ENCODE measurements around the gene MYH6.

MYH6 gene

DNA sequence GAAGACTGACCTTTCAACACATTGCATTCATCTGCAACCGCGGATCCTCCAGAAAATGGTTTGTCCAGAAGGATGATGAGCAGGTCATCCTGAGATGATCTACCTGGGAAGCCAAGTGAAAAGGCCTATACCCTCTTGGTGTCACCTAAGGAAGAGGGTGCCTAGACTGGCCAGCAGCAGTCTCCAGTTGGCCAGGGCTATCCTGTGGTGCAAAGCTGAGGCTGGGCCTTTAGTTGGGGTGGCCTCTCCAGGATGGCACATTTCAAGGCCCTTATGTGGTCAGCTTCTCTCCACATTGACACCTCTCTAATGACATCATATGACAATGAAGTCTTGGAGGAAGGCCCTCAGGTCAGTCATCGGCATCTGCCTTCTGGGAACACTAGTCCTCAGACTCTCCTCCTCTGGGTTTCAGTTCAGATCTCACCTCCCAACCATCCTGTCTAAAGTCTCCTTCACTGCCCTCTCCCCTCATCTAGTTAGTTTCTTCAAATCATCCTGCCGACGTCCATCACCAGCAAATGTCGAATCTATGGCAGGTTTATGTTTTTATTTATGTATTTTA, 52.1 kb downstream of the MYH6 start:
- DNase-seq (ENCODE audit: low read depth): no peak

DNA sequence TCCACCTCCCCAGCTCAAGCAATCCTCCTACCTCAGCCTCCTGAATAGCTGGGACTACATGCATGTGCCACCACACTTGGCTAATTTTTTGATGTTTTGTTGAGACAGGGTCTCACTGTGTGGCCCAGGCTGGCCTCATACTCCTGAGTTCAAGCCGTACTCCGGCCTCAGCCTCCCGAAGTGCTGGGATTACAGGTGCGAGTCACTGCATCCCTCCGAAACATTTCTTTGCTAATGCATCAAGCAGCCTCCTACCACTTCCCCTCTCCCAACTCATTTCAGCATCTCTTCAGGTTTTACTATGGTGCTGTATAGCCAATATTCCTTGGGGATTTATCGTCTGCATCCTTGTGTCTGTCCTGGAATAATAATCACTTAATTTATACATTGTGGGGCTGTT, 53.1 kb downstream of the MYH6 start:
- no peak for DNase-seq (ENCODE audit: low read depth)

DNA sequence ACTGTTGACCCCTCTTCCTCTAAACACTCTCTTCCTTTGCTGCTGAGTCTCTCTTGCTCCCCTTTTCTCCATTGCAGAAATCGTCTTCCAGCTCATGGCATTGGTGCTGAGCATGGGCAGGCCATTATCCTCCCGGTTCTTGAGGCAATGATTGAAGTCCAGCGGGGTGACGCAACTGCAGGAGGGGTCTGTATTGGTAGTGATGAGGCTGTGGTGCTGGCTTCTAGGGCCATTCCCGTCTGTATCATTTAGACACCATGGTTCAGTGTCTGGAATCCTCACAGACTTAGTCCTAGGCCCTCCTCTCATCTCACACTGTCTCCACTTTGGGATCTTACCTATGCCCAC, 54.7 kb downstream of the MYH6 start:
- no peak for DNase-seq (ENCODE audit: low read depth)

DNA sequence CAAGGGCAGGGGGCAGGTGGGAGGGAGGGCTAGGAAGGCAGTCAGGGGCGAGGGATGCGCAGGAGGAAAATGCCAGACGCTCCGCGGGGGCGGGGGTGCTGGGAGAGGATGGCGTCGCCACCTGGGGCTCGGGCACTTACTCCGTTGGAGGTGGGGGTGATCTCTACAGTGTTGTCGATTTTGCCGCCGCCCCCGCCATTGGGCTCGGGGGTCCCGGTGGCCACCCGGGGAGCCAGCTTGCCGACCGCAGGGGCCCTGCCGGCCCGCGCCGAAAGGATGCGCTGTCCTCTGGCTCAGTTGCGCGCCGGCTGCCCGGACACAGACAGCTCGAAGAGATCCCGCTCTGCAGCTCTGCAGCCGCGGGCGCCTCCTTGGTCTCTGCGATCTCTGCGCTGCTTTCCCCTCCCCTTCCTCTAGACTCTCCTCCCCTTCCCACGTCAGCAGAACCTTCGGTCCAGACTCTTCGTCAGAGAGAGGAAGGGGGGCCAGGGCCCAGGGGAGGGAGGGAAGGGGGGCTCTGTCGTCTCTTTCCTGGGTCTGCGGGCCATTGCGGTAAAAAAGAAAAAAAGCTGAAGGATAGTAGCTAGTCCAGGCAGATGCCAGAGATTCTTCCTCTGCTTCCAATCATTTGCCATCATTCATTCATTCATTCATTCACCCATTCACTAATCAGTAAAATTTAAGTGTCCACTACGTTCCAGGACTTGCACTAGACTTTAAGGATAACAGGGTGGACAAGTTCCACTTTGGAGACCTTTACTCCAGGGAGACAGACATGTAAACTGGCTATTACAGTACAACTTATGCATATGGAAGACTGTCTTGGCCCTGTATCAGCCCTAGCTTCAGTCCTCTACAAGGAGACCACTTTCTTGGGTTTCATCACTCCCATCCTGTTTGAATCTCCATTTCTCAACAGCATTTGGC, 55.3 kb downstream of the MYH6 start, which contains the start of gene SLC22A17:
Gene SLC22A17, minus strand, starts transcription at position 382 of the 927 bp plus-strand sequence.
- peak; percentile 34 for DNase-seq (ENCODE audit: low read depth)

DNA sequence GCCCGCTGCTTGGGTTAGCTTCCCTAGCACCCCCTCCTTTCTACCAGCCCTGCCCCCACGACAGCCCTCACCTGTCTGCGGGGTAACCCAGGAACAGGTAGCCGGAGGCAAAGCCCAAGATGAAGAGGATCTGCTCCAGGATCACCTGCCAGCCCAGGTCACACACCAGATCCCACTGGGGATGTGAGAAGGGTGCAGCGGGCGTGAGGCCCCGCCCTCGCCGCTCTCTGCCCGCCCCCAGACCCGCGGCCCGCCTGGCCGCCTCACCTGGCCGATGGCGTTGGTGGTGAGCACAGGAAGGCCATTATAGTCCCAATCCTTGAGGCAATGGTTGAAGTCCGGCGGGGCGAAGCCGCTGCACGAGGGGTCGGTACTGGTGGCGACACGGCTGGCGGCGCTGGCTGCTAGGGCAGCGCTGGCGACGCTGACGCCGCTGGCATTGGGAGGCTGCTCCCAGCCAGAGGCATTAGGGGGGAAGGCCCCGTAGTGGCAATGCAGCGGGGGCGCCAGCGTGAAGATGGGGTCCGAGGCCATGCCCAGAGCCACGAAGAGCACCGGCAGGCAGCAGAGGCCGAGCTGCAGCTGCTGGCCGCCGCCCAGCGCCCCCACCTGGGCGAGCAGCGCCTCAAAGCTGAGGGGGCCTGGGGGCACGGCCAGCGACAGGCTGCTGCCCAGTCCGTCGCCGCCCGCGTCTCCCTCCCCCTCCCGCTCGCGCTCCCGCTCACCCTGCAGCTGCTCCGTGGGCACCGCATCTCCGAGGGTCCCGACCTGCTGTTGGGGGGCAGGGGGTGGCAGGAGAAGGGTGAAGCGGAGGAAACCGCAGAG, 56.2 kb downstream of the MYH6 start:
- no peak for DNase-seq (ENCODE audit: low read depth)

DNA sequence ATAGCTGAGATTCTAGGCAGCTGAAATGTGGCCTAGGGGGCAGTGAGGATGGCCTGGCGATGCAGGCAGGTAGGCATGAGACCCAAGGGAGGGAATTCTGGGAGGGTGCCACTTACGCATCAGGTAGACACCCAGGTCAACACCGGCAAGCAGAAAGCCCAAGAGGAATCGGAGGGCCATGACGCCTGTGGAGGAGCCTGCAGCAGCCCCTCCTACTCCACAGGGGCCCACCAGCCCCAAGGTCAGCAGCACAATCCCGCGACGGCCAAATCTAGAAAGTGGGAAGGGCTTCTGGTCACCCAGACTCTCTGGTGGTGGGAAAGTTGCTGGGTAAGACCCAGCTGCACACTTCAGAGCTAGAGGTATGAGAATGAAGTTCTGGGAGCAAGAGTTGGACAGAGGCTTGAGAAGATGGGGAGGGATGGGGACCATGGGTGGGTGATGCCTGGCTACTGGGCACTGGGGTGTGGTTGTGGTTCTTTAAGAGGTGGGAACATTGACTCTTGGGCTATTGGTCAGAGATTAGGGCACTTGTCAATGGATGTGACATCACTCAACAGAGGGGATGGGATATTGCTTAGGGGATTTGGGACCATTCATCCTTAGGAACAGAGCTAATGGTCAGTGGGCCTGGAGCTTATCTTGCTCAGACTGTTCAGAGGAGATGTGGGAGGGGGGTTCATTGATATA, 58.8 kb downstream of the MYH6 start:
- no peak for DNase-seq (ENCODE audit: low read depth)

DNA sequence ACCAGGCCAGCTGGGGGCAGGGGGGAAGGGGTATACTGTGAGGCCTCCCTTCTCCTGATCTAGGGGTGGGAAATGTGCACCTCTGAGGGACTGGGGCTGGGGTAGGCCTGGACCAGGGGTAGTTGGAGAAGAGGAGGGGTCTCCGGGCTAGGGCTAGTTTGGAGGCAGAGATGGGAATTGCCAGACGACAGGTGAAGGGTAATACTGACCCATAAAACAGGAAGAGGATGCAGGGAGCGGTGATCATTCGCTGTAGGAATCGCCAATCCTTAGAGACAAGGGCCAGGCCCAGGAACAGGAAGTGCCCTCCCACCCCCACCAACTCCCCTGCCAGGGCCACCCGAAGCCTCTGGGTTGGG, 59.8 kb downstream of the MYH6 start:
- no peak for DNase-seq (ENCODE audit: low read depth)

DNA sequence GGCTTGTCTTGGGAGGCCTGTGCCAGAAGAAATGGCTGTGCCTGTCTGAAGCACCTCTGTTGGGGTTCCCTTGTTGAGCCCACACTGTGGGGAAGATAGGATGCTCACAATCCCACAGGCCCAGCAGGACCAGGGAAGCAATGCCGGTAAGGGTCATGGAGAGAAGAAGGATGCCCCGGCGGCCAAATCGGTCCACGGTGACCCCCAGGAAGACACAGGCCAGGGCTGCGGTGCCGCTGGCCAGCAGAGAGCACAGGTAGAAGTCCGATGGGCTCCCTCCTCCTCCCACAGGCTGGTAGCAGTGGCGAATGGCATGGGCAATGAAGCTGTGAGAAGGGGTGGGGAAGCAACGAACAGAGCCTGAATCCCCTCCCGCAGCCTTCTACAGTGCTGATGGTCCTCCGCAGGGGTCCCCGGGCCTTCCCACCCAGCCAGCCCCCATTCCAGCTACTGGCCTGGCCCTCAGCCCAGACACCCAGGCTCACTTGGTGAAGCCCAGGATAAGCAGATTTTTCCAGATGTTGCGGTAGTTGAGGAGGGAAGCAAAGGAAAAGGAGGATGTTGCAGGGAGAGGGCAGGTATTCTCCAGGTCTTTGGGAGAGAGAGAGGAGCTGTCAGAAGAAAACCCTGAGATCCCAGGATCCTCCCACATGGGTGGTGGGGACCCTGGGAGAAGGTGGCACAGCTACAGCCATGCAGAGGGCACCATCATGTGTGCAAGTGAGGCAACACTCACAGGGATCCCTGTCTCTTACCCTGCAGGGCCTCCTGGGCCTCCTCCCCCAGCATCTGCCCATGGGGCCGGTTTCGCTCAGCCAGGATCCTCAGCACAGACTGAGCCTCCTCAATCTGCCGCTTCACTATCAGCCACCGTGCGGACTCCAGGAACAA, 60.4 kb downstream of the MYH6 start:
- DNase-seq (ENCODE audit: low read depth): no peak

DNA sequence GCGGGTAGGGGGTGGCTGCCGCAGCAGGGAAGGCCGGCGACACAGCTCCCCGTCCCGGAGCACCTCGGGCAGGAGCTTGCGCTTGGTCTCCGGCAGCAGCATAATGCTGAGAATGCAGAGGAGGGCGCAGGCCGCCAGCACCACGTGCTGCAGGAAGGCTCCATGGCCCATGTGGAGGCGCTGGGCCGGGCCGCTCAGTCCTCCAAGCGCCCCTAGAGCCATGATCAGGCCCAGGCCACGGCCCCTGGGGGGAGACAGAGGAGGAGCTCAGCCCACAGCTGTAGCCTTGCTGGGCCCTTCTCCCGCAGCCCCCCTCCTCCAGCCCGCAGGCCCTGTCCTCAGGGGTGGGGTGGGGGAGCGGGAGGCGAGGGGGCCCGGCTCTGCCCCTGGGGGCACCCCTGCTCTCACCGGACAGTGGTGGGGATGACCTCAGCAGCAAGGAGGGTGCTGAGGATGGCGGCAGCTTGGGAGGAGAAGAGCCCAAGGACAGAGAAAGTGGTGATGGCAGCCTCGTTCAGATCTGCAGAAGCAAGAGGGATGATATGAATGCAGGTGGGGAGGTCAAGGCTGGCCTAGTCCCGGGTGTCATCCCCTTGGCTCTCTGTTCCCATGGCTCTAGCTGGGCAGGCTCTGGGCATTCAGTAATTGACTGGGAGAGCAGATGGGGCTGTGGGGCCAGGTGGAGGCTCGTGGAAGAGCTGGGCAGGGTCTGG, 61.2 kb downstream of the MYH6 start:
- no peak for DNase-seq (ENCODE audit: low read depth)

DNA sequence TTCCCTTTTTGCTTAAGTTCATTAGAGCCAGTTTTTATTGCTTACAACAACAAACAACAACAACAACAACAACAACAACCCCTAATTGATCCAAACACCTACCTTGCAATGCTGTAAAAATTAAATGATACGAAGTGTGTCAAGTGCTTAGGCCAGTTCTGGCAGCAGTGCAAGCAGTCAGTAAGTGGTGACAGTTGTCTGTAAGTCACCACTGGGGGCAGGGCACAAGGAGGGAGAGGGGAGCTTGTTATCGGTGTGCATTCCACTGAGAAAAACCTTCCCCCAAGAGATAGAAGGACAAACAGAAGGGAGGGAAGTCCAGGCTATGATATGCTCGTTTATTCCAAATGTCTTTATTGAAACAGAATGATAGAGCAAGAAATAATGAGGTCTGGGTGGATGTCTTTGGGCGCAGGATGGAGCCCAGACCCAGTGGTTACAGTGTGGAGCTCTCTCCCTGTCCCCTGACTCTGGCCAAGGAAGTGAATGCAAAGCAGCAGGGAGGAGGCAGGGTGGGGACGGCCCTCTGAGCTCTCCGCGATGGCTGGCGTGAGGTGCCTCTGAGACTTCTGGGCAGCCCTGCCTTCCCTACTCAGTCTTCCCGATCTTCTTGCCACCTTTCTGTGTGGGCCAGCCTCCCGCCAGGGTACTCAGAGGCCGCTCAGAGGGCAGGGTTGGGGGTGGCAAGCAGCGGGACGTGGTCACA, 61.9 kb downstream of the MYH6 start:
- DNase-seq (ENCODE audit: low read depth): no peak

DNA sequence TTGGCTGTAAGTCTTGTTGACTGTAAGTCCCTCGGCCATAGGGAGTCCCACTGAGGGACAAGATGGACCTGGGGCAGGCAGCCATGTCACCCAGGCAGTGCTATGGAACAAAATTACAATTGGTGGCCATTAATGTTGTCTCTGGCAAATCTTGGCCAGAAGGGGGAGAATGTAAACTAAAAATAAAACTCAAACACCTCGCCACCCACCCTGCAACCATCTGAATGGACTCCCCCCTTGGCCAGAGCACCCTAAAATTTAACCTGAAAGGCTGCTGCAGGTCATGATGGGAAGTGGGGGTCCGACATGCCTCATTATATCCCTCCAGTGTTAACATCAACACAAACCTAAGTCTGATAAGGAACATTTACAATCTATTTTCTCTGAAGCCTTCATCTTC, 63.6 kb downstream of the MYH6 start:
- no peak for DNase-seq (ENCODE audit: low read depth)

DNA sequence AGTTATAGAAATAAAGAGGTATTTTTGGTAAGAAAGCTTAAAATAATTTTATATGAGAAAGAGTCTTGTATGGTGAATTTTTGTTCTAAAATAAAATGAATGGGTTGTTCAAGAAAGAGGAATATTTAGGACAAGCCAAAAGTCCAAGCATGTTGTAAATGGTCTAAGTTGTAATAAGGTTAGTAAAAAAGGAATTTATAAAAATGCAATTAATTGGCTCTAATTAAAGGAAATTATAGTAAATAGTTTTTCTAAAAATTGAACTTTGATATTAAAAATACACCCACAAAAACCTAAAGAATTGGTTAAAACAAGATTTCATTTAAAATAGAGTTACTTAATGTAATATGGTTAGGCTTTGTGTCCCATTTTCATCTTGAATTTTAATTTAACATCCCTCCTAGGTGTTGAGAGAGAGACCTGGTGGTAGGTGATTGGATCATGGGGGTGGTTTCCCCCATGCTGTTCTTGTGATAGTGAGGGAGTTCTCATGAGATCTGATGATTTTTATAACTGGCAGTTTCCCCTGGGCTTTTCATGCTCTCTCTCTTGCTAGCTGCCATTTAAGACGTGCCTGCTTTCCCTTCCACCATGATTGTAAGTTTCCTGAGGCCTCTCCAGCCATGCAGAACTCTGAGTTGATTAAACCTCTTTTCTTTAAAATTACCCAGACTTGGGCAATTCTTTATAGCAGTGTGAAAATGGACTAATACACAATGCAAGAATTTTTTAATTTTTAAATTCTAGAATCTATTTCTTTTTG, 68.4 kb downstream of the MYH6 start:
- DNase-seq (ENCODE audit: low read depth): no peak

DNA sequence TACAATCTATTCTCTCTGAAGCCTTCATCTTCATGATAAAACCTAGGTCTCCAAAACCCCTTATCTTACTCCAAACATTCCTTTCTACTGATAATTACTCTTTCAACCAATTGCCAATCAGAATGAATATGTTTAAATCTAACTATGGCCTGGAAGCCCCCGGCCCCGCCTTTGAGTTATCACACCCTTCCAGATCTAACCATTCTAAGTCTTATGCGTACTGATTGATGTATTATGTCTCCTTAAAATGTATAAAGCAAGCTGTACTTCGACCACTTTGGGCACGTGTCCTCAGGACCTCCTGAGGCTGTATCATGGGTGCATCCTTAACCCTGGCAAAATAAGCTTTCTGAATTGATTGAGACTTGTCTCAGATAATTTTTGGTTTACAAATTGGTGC, 72.5 kb downstream of the MYH6 start:
- DNase-seq (ENCODE audit: low read depth): no peak

Data from stimulated activated CD8-positive, alpha-beta memory T cell treated with anti-CD3 and anti-CD28 coated beads, Interleukin-4, amount 100 ng/mL, for 24 hours (primary cell).